Activated CD8-positive, alpha-beta memory T cell treated with anti-CD3 and anti-CD28 coated beads, Interleukin-2, amount 50 U/mL, for 1 hour (primary cell): ENCODE data around the gene CLCN2.
A peak's percentile ranks its signal among the peaks of the same experiment; 100 is the strongest.
"Not testable (repeated sequence)": the region's sequence is repeated elsewhere in the genome, so short reads cannot be mapped to it uniquely, and the experiment has no call there.

Experiments
- DNase-seq: peaks from one replicate; pipeline ENCODE4 v3.0.0-alpha.2; 2020; ENCODE audit errors: extremely low read depth

Gene CLCN2

GRCh38 chr3:184345317-184346144, 15.9 kb downstream of the CLCN2 start:
- DNase-seq: no peak

GRCh38 chr3:184344579-184345316, 16.7 kb downstream of the CLCN2 start:
- no peak for DNase-seq

GRCh38 chr3:184343200-184343876, 18.1 kb downstream of the CLCN2 start:
- no peak for DNase-seq

GRCh38 chr3:184341925-184342324, 19.5 kb downstream of the CLCN2 start:
- DNase-seq: no peak

- DNase-seq: not testable (repeated sequence)
These were observed 21.8 kb downstream of the CLCN2 start for GRCh38 chr3:184339451-184340135.

- no peak for DNase-seq
These were observed 22.4 kb downstream of the CLCN2 start for GRCh38 chr3:184339001-184339400.

GRCh38 chr3:184338511-184338945, 22.9 kb downstream of the CLCN2 start:
- DNase-seq: no peak

- DNase-seq: no peak
These were observed 23.4 kb downstream of the CLCN2 start for GRCh38 chr3:184337981-184338380.

GRCh38 chr3:184337399-184337714, 24.0 kb downstream of the CLCN2 start, which contains the start of gene FAM131A:
Gene FAM131A (plus strand): TSS chr3:184337600. CDS start chr3:184337631, 31 bp downstream.
- no peak for DNase-seq

GRCh38 chr3:184336547-184337398, 24.6 kb downstream of the CLCN2 start:
- no peak for DNase-seq

- peak; percentile 64 for DNase-seq
These were observed 25.5 kb downstream of the CLCN2 start for GRCh38 chr3:184335661-184336546.

- no peak for DNase-seq
These were observed 26.1 kb downstream of the CLCN2 start for GRCh38 chr3:184335291-184335660.

- DNase-seq: no peak
These were observed 26.8 kb downstream of the CLCN2 start for GRCh38 chr3:184334470-184335158.

GRCh38 chr3:184333700-184334099, 27.7 kb downstream of the CLCN2 start:
- no peak for DNase-seq

GRCh38 chr3:184333190-184333589, 28.2 kb downstream of the CLCN2 start:
- DNase-seq: no peak

- DNase-seq: no peak
These were observed 28.9 kb downstream of the CLCN2 start for GRCh38 chr3:184332370-184333090.

GRCh38 chr3:184328516-184328915, 32.9 kb downstream of the CLCN2 start:
- no peak for DNase-seq

- no peak for DNase-seq
These were observed 34.2 kb downstream of the CLCN2 start for GRCh38 chr3:184327171-184327570.
